ENCODE results near the gene PCDHGA9. TPM values are rescaled to one million over a fixed set of nuclear protein-coding genes. Genes with fewer than 3 reads are reported as not detected.
"Not testable (repeated sequence)": the region's sequence is repeated elsewhere in the genome, so short reads cannot be mapped to it uniquely, and the experiment has no call there.

Gene PCDHGA9
- polyA plus RNA-seq, 1 donor from 2014 or later, result 0.11 TPM

- Histone ChIP-seq H3K36me3 (ENCODE audit: insufficient read depth, low read length) (peaks cover 76% of the 10 kb centered on the region), H3K9me3 (ENCODE audit: low read length) (peaks cover 76% of the 10 kb centered on the region), H3K27me3 (ENCODE audit: insufficient read depth, low read depth, low read length) (no peaks in the 10 kb centered on the region), H4K20me1 (ENCODE audit: insufficient read depth) (no peaks in the 10 kb centered on the region), H3K79me2 (replicated peaks; ENCODE audit: insufficient read depth, low read length) (peaks cover 60% of the 10 kb centered on the region), H2AFZ (ENCODE audit: low read depth, low read length) (no peak within 1 kb of the TSS), H3K4me3 (ENCODE audit: low read length) (peak within 1 kb of the TSS; percentile 66), H3K27ac (ENCODE audit: low read length) (peak within 1 kb of the TSS; percentile 45), H3F3A (ENCODE audit: insufficient read depth, low read length, poor library complexity, severe bottlenecking) (peaks cover 5% of the 10 kb centered on the region), H3K4me2 (ENCODE audit: low read length) (no peak within 1 kb of the TSS), H3K9me2 (ENCODE audit: insufficient read depth, low read length) (no peaks in the 10 kb centered on the region), H3K9ac (ENCODE audit: low read length) (peak within 1 kb of the TSS; percentile 25)
- TF ChIP-seq EZH2 (IDR thresholded peaks at IDR 0.05; ENCODE audit: borderline replicate concordance, insufficient read depth, low read length, poor library complexity, severe bottlenecking) (no peak), RAD21 (conservative IDR thresholded peaks at IDR 0.05) (peak; percentile 56), SMC3 (conservative IDR thresholded peaks at IDR 0.05; ENCODE audit: poor library complexity) (peak; percentile 46), CTCF (IDR thresholded peaks at IDR 0.05; ENCODE audit: poor library complexity, severe bottlenecking) (peak; percentile 52)
Observed at GRCh38 chr5:141412854-141413539, 10.4 kb downstream of the PCDHGA9 start, which contains the start of gene PCDHGA10. Gene PCDHGA10, plus strand, starts transcription at chr5:141412987. Its CDS starts 189 bp downstream, at chr5:141413176.

DNA sequence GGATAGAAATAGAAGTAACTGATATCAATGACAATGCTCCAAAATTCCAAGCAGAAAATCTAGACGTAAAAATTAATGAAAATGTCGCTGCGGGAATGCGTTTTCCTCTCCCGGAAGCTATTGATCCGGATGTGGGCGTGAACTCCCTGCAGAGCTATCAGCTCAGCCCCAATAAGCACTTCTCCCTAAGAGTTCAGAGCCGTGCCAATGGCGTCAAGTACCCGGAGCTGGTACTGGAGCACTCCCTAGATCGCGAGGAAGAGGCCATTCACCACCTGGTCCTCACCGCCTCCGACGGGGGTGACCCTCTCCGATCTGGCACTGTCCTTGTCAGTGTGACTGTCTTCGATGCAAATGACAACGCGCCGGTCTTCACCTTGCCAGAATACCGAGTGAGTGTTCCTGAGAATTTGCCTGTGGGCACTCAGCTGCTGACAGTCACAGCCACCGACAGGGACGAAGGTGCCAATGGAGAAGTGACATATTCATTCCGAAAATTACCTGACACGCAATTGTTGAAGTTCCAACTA lies 11.0 kb downstream of the PCDHGA9 start:
- Histone ChIP-seq H3K4me3 (ENCODE audit: low read length) (peak overlapping the region; percentile 66), H3K4me2 (ENCODE audit: low read length) (no peak overlapping the region), H3K27ac (ENCODE audit: low read length) (peak overlapping the region; percentile 45), H3K79me2 (replicated peaks; ENCODE audit: insufficient read depth, low read length) (peaks cover 66% of the 10 kb centered on the region), H4K20me1 (ENCODE audit: insufficient read depth) (no peaks in the 10 kb centered on the region), H3K9me2 (ENCODE audit: insufficient read depth, low read length) (no peaks in the 10 kb centered on the region), H2AFZ (ENCODE audit: low read depth, low read length) (no peak overlapping the region), H3K36me3 (ENCODE audit: insufficient read depth, low read length) (peaks cover 82% of the 10 kb centered on the region), H3K9ac (ENCODE audit: low read length) (no peak overlapping the region), H3F3A (ENCODE audit: insufficient read depth, low read length, poor library complexity, severe bottlenecking) (peaks cover 3% of the 10 kb centered on the region), H3K9me3 (ENCODE audit: low read length) (peaks cover 81% of the 10 kb centered on the region), H3K27me3 (ENCODE audit: insufficient read depth, low read depth, low read length) (no peaks in the 10 kb centered on the region)
- TF ChIP-seq SMC3 (conservative IDR thresholded peaks at IDR 0.05; ENCODE audit: poor library complexity), result no peak
- TF ChIP-seq CTCF (IDR thresholded peaks at IDR 0.05; ENCODE audit: poor library complexity, severe bottlenecking), result no peak
- no peak for TF ChIP-seq MXI1 (conservative IDR thresholded peaks at IDR 0.05; ENCODE audit: poor library complexity, severe bottlenecking)
- no peak for TF ChIP-seq POLR2AphosphoS5 (IDR thresholded peaks at IDR 0.05)
- TF ChIP-seq EZH2 (IDR thresholded peaks at IDR 0.05; ENCODE audit: borderline replicate concordance, insufficient read depth, low read length, poor library complexity, severe bottlenecking), result no peak
- no peak for TF ChIP-seq RAD21 (conservative IDR thresholded peaks at IDR 0.05)
- no peak for TF ChIP-seq TAF1 (IDR thresholded peaks at IDR 0.05; ENCODE audit: low read depth)
- TF ChIP-seq, protein P1, sequence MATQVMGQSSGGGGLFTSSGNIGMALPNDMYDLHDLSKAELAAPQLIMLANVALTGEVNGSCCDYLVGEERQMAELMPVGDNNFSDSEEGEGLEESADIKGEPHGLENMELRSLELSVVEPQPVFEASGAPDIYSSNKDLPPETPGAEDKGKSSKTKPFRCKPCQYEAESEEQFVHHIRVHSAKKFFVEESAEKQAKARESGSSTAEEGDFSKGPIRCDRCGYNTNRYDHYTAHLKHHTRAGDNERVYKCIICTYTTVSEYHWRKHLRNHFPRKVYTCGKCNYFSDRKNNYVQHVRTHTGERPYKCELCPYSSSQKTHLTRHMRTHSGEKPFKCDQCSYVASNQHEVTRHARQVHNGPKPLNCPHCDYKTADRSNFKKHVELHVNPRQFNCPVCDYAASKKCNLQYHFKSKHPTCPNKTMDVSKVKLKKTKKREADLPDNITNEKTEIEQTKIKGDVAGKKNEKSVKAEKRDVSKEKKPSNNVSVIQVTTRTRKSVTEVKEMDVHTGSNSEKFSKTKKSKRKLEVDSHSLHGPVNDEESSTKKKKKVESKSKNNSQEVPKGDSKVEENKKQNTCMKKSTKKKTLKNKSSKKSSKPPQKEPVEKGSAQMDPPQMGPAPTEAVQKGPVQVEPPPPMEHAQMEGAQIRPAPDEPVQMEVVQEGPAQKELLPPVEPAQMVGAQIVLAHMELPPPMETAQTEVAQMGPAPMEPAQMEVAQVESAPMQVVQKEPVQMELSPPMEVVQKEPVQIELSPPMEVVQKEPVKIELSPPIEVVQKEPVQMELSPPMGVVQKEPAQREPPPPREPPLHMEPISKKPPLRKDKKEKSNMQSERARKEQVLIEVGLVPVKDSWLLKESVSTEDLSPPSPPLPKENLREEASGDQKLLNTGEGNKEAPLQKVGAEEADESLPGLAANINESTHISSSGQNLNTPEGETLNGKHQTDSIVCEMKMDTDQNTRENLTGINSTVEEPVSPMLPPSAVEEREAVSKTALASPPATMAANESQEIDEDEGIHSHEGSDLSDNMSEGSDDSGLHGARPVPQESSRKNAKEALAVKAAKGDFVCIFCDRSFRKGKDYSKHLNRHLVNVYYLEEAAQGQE (IDR thresholded peaks at IDR 0.05; ENCODE audit: borderline replicate concordance), result no peak
- TF ChIP-seq EP300 (conservative IDR thresholded peaks at IDR 0.05; ENCODE audit: poor library complexity, severe bottlenecking), result no peak

DNA sequence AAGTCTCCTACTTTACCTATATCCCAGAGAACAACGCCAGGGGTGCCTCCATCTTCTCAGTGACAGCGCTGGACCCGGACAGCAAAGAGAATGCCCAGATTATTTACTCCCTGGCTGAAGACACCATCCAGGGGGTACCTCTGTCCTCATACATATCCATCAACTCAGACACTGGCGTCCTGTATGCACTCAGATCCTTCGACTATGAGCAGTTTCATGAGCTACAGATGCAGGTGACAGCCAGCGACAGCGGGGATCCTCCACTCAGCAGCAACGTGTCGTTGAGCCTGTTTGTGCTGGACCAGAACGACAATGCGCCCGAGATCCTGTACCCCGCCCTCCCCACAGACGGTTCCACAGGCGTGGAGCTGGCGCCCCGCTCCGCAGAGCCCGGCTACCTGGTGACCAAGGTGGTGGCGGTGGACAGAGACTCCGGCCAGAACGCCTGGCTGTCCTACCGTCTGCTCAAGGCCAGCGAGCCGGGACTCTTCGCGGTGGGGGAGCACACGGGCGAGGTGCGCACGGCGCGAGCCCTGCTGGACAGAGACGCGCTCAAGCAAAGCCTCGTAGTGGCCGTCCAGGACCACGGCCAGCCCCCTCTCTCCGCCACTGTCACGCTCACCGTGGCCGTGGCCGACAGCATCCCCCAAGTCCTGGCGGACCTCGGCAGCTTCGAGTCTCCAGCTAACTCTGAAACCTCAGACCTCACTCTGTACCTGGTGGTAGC lies 12.1 kb downstream of the PCDHGA9 start:
- H3F3A ChIP-seq (ENCODE audit: insufficient read depth, low read length, poor library complexity, severe bottlenecking); H3K9me2 ChIP-seq (ENCODE audit: insufficient read depth, low read length); H2AFZ ChIP-seq (ENCODE audit: low read depth, low read length); H3K4me2 ChIP-seq (ENCODE audit: low read length); H3K27ac ChIP-seq (ENCODE audit: low read length); H3K27me3 ChIP-seq (ENCODE audit: insufficient read depth, low read depth, low read length); H3K9ac ChIP-seq (ENCODE audit: low read length); H4K20me1 ChIP-seq (ENCODE audit: insufficient read depth): not testable (repeated sequence)
- Histone ChIP-seq H3K9me3 (ENCODE audit: low read length) (peaks cover 81% of the 10 kb centered on the region), H3K79me2 (replicated peaks; ENCODE audit: insufficient read depth, low read length) (peaks cover 70% of the 10 kb centered on the region), H3K36me3 (ENCODE audit: insufficient read depth, low read length) (peaks cover 86% of the 10 kb centered on the region), H3K4me3 (ENCODE audit: low read length) (peak overlapping the region; percentile 66)
